GM18861 (cell line): ENCODE data around the gene FUT4.
A peak's percentile ranks its signal among the peaks of the same experiment; 100 is the strongest.
"Not testable (repeated sequence)": the region's sequence is repeated elsewhere in the genome, so short reads cannot be mapped to it uniquely, and the experiment has no call there.

Experiments used
- ATAC-seq: cut with Tn5 transposase; IDR thresholded peaks from one replicate; pipeline ENCODE4 v1.9.1; 2021; ENCODE audit not compliant: unreplicated experiment

FUT4 gene

GRCh38 chr11:94543695-94544645, at the start of gene FUT4:
Gene FUT4, plus strand, starts transcription at chr11:94543921. Its CDS starts 213 bp downstream, at chr11:94544134.
- peak; percentile 70 for ATAC-seq

GRCh38 chr11:94494126-94494680, 49.5 kb upstream of the FUT4 start:
- ATAC-seq: peak; percentile 35

GRCh38 chr11:94500181-94500580, 43.5 kb upstream of the FUT4 start:
- no peak for ATAC-seq

GRCh38 chr11:94501522-94501921, 42.2 kb upstream of the FUT4 start:
- no peak for ATAC-seq

- peak; percentile 74 for ATAC-seq
Observed at GRCh38 chr11:94504689-94505293, 38.9 kb upstream of the FUT4 start.

- ATAC-seq: not testable (repeated sequence)
Observed at GRCh38 chr11:94506513-94506912, 37.2 kb upstream of the FUT4 start.

GRCh38 chr11:94507485-94507884, 36.2 kb upstream of the FUT4 start:
- no peak for ATAC-seq

- peak; percentile 70 for ATAC-seq
Observed at GRCh38 chr11:94511932-94512781, 31.6 kb upstream of the FUT4 start, which contains the start of gene C11orf97. Gene C11orf97, plus strand, starts transcription at chr11:94512461. Its CDS starts 68 bp downstream, at chr11:94512529.

- ATAC-seq: peak; percentile 40
Observed at GRCh38 chr11:94513091-94513490, 30.6 kb upstream of the FUT4 start.

- ATAC-seq: no peak
Observed at GRCh38 chr11:94515398-94515797, 28.3 kb upstream of the FUT4 start.

- ATAC-seq: no peak
Observed at GRCh38 chr11:94516725-94517124, 27.0 kb upstream of the FUT4 start.

GRCh38 chr11:94518300-94518699, 25.4 kb upstream of the FUT4 start:
- no peak for ATAC-seq

GRCh38 chr11:94519478-94520084, 24.1 kb upstream of the FUT4 start:
- peak; percentile 41 for ATAC-seq

- ATAC-seq: peak; percentile 53
Observed at GRCh38 chr11:94521684-94522083, 22.0 kb upstream of the FUT4 start.

GRCh38 chr11:94524341-94524740, 19.4 kb upstream of the FUT4 start:
- ATAC-seq: no peak

GRCh38 chr11:94525546-94526324, 18.0 kb upstream of the FUT4 start:
- ATAC-seq: no peak

GRCh38 chr11:94526645-94527438, 16.9 kb upstream of the FUT4 start:
- no peak for ATAC-seq

GRCh38 chr11:94528551-94528950, 15.2 kb upstream of the FUT4 start:
- ATAC-seq: no peak

- ATAC-seq: no peak
Observed at GRCh38 chr11:94532211-94532610, 11.5 kb upstream of the FUT4 start.
